Stimulated activated CD8-positive, alpha-beta memory T cell treated with anti-CD3 and anti-CD28 coated beads, Interleukin-2, amount 100 ng/mL, for 1 hour (primary cell): ENCODE results near the gene RNF115.
A peak's percentile ranks its signal among the peaks of the same experiment; 100 is the strongest.
"Not testable (repeated sequence)": the region's sequence is repeated elsewhere in the genome, so short reads cannot be mapped to it uniquely, and the experiment has no call there.

Source experiments
- DNase-seq, 2 donors: peaks; one replicate each; pipeline ENCODE4 v3.0.0-alpha.2; 2020; ENCODE audit warnings: low read depth in 2 of 2

Gene RNF115

DNA sequence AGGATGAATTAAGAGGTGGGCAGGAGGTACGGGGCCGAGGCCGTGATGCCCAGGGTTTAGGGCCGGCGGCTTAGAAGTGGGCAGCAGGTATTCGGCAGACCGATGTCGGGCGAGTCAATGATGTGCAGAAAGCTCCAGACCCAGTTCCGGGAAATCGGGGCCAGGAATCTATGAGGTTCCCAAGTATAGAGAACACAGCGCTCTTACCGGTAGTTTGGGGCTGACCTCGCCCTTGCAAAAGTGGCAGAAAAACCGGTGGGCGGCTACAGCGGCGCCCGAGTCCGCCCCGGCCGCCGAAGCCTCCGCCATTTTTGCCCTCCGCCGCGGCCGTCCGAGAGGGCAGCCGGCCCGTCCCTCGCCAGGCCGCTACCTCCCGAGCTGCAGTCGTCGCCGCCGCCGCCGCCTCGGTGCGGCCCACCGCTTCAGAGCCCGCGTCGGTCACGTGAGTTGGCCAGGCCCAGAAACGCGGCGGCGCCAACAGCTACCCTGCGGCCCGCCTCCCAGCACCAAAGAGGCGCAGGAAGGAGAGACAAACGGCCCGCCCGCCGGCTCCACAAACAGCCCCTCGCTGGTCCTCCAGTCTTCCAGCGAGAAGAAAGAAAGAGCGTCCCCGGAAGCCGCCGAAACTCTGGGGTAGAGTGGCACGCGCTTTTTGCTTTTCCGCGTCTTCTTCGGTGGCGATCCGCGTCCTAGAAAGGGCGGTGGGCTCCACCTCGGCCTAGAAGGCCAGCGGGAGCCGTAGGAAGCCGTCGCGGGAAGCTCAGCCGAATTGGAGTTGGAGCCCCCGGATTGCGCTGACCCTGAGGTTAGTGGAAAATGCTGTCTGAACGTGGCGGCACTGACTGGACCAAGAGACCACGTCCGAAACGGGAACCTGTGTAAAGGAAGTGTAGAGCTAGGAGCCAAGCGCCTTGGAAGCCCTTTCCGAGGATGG is at the start of gene RNF115, which contains the start of gene POLR3C:
Gene RNF115, minus strand, starts transcription at position 531 of the 934 bp plus-strand sequence. Its CDS starts 222 bp downstream, at position 309.
Gene POLR3C, plus strand, starts transcription at position 636 of the 934 bp plus-strand sequence. CDS start 1,577 bp downstream, outside the sequence.
- peak; percentile 75 to 80 for DNase-seq

DNA sequence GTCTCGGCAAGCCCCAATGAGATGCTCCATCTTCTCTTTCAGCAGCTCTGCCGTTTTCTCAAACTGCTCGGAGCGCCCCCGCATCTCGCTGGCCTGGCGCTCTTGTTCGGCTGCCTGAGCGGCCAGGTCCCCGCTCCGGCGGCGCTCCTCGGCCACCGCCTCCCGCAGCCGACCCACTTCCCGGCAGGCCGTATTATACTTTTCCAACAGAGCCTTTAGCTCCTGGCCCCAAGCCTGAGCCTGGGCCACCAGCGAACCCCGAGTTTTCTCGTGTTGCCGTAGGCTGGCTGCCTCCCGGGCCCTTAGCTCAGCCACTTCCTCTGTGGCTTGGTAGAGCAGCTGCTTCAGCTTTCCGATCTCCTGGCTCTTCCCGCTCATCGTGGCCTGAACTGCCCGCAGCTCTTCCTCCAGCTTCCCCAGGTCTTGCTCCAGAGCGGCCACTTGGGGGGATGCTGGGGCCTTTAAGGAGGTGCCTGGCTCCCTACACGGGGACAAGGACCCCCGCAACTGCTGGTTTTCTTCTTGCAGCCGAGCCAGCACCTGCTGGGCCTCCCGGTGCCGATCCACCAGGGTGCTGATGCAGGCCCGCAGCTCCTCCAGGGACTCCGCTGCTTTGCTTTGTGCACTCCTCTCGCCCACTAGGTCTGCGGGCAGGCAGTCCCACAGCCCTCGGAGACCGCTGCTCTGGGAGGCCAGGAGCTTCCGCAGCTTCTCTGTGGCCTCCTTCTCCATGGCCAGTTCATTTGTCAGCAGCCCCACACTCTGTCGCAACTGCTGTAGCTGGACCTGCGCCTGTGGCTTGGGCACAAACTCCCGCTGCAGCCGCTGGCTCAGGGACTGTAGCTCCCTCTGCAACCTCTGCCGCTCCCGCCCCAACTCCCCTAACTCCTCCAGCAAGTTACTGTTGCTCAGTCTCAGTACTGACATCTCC is 48.4 kb upstream of the RNF115 start:
- peak in 1 of 2 donors; percentile 4 for DNase-seq

DNA sequence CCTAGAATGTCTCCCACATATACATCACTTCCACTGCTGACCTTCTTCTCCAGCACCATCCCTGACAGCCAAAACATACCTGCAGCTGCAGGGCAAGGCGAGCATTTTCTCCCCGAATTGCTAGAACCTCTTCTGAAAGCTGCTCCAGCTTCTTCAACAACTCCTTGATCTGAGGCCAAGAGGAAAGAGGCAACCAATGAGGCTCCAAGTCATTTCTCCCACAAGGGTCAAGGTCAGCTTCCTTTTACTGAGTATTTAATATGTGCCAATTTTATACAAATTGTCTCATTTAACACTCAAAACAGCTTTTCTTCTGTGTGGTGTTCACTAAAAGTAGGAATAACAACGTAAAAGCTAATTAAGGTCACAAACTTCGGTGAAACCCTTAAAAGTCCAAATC is 44.3 kb upstream of the RNF115 start:
- DNase-seq: no peak

DNA sequence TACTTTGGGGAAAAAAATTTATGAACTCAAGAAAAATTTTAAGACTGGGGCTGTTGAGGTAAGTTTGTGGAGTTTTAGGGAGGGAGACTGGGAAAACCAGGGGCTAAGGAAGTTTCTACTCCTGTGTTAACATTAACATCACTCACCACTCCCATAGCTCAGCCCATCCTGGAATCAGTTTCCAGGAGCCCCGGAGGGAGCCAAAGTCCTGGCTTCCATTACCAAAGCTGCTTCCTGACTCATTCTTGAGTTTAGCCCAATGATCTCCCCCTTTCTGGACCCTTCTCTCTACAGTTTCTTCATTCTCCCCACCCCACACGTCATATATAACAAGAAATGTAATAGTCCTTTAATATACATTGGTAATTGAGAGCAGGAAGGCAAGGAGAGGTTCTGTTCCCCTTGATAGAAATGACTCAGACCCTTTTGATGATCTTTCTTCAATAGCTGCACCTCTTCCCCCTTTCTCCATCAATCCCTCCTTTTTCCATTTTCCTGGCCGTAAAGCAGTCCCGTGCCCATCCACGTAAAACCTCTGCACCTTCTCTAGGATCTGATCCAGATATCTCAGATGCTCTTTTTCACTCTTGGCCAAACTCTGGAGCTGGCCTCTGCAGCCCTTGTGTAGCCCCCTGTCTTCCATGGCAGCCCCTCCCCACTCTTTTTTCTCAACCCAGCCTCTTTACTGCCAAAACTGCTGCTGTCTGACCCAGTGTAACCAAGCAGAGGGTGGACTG is 39.6 kb upstream of the RNF115 start:
- no peak for DNase-seq

DNA sequence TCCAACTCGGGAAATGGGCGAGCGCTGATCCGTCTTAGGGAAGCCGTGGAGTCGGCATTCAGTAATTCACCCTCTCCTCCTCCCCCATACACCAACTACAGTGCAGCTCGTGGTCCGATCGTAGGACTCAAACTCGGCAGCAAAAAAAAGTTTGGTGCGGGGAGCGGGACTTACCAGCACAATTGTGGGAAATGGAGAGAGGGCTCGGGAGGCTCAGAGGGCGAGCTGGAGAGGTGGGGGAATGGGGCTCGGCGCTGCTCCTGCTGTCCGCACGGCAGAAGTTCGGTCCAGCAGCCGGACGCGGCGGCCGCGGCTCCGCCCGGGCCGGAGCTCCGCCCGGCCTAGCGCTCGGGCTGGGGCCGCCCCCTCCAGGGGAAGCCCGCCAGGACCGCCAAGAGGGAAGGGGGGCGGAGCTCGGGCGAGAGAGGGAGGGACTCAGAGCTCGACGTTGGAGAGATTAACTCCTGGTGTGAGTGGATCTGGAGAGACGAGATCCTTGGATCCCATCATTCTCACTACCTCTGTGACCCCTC is 35.7 kb upstream of the RNF115 start:
- peak; percentile 44 to 65 for DNase-seq

DNA sequence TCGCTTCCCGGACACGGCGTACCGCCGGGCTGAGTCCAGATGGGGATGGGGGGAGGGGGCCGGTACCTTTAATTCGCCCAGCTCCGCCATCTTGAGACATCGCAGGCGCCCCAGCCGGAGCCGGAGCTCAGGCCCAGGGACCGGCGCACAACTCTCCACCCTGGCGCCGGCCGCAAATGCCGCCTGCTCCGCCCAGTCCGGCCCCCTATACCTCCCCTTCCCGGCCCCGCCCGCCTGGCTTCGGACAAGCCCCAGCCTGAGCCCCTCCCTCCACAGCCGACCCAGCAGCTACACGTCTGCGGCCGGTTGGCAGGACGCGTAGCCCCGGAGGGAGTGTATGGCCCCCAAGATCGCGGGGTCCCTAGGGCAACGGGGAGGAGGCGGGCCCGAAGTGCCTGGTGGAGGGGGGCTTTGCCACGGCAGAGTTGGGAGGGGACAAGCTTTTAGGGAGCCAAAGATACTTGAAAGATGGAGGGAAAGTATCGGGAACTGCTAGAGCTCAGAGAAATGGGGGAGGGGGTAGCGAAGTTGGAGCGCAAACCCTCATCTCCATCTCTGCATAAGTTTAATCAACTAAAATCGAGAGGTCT is 35.1 kb upstream of the RNF115 start, which contains the start of gene PIAS3:
Gene PIAS3, minus strand, starts transcription at position 181 of the 590 bp plus-strand sequence. Its CDS starts 91 bp downstream, at position 90.
- peak; percentile 68 to 73 for DNase-seq

DNA sequence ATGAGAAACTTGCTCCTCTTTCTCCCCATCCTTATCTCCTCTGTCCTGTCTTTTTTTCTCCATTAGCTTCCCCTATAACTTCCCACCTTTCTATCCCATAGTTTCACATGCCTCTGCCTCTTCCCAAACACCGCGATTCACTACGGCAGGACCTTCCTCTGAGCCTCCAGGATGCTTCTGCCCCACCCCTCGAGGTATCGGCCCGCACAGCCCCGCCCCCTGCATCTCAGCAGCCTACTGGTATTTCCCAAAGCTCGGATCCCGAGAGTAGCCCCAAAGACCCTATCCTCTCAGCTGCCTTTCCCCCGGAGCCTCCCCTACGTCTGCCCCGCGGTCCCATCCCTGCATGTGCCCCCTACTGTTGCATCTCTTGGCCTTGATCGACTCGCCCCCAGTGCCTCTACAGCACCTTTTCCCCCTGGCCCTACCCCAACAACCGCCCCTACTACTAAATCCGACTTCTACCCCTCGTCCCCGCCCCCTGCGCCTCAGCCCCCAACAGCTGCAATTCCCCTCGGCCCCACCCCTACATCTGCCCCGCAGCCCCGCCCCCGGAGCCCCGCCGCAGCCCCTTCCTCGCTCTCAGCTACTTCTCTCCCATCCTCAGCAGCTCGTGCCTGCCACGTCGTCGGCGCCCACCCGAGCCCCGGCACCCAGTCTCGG is 34.5 kb upstream of the RNF115 start:
- DNase-seq: peak; percentile 10 to 48

DNA sequence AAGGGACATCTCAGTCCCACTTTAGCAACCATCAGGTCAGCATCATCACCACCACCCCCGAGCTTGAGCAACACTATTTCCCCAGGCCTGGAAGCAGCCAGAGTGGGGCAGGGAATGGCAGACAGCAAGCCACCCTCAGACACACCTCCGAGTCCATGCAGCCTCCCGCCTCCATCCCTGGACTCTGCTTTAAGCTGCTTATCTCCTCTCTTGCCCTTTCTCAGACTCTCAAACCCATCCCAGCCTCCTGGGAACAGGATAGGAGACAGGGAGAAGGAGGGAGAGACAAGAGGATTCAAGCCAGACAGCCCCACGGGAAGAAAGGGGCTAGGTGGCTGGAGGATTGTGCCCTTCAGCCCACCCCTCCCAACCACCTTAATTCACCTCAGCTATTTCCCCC is 33.3 kb upstream of the RNF115 start:
- no peak for DNase-seq

DNA sequence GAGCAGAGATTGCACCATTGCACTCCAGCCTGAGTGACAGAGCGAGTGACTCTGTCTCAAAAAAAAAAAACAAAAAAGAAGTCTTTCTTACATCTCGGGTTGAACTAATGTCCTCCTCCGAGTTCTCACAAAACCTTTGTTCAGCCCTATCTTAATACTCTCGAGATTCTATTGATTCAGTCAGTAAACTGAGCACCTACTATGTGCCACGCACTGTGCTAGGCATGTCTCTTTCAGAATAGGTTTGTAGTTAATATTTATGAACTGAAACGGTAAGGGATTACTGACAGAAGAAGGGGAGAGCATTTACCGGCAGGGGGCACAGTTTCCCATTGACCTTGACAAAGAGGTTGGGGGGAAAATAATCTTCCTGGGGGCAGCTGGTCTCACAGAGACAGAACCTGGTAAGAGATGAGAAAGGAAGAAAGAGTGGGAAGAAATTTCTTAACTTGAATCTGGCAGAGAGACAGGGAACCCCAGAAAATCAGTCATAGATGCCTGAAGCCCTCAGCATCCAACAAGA is 31.6 kb upstream of the RNF115 start:
- no peak for DNase-seq

DNA sequence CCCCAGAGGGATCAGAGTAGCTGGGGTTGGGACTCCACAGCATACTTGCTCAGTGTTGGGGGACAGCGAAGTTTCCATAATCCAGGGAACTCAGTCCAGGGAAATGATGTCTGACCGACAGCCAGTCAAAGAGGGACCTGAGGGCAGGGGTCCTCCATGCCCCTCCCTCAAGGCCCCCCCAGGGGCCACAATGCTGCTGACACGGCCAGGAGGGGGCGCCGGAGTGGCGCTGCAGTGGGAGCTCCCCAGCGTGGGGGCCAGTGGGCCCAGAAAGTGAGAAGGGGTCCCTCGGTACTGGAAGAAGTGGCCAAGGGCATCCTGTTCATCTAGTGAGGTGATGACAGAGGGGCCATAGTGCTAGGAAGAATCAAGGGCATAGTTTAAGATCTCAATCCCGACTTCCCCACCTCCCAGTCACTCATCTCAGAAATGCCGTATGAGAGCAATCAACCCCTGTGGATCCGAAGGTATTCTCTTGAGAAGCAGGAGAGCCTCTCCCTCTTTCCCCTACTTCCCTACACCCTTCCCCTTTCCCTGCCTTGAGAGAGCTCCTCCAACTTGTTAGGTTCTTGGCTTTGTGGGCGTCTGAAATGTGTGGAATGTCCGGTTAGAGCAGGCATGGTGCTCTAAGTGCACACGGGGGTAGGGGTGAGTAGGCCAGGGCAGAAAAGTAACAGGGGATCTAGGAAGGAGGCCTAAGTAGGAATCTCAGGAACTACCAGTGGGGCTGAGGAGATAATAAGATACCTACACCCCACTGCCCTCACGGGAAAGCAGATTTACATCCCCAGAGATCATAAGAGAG is 25.7 kb upstream of the RNF115 start:
- DNase-seq: no peak

DNA sequence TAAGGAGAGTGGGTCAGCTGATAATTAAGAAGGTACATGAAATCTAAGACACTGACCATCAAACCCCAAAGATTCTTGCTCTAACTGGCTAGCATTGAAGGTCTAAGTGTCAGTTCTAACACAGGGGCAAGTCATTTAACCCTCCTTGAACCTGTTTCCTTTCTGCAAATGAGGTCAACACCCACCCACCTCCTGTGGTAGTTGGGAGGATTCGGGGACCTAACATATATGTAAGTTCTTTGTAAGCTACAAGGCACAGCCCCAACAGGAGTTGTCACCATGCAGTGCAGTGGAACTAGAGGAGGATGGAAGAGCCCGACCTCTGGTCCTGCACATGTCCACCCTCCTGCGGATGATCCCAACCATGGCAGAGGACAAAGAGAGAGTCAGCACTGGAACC is 23.9 kb upstream of the RNF115 start:
- no peak for DNase-seq

DNA sequence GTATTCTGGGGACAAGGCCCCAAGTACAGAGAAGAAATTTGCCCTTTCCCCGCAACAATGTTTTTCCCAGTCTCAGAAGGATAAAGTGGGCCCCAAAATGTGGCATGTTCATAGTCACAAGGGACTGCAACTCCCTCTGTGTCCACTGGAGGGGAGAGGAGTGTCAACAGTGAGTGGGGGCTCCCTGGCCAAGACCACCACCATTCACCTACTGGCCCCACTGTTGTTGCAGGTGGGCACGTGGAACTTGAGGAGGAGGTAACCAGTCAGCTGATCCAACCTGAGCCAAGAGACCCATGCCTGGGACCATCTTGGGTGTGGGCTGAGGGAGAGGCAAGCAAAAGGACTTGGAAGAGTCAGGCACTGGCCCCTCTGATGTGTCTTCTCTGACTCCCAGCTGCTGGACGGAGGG is 22.3 kb upstream of the RNF115 start:
- no peak for DNase-seq

DNA sequence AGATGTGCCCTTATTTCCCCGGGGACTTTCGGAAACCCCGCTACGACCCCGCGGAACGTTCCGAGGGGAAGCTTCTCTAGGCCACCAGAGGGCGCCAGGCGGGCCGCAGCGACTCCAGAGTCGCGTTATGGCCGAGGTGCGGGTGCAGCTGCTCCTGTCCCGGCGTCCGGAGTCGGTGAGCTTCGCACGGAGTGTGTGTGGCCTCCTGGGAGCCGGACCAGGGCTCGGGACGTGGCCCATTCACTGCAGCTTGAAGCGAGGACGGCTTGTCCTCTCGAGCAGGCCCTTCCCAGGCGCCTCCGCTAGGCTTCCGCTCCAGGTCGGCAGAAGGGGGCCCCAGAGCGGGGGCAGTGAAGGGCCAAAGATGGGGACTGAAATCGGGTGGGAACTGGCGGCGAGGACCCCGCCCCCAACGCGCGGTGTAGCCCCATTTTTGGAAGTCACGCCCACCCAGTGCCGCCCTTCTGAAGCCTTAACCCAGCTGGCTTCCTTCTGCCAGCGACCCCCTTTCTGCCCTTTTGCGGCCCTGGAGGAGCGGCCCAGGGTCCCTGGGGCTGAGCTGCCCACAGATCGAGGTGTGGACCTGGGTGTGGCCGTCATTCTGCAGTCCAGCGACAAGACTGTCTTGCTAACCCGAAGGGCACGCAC is 21.7 kb upstream of the RNF115 start, which contains the start of gene NUDT17:
Gene NUDT17, plus strand, starts transcription at position 117 of the 648 bp plus-strand sequence. Its CDS starts 11 bp downstream, at position 128.
- peak; percentile 55 to 70 for DNase-seq

DNA sequence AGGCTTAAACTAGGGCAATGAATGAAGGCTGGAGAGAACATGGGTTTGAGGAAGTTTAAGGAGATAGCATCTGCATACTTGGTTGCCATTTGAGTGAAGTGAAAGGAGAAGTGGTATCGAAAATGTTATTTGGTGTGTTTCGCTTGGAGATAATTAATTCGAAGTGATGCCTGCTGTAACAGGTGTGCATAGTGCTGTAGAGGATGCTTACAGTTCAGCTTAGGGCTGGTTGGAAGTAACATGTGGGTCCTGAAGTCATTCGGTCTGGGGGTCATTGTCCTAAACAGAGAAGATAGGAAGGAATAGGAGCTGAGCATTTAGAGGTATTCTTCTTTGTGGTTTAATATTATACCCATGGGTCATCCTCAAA is 21.2 kb upstream of the RNF115 start:
- DNase-seq: no peak

DNA sequence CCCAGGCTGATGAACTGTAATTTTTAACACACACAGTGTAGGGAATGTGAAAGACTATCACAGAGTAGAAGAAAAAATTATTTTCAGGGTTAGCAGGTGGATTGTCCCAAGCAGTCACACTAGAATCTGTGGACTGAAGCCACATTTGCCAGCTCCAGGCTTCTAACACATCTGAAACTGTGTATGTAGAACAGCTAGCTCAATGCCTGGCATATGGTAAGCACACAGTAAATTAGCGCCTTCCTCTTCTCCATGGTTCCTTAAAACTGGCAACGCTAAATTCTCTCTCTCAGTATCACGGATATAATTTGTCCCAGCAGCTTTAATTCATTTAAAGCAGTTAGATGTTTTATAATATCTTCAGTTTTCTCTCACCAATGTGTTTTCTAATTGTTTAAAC is 19.1 kb upstream of the RNF115 start:
- no peak for DNase-seq

DNA sequence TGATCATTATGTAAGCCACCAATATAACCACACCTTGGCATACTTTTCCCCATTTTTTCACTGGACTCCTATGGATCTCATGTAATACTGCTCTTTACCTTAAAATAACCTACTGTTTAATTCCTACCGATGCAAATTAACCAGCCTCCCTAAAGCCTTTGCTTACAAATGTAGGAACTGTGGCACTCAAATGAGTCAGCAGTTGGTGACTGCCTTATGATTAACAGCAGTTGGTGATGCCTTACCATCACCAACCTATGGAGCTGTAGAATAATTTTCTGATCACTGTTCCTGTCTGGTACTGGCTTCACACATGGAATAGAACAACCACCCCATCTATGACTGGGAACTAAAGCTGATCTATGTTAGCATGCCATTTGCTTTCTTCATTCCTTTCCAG is 13.8 kb upstream of the RNF115 start:
- no peak for DNase-seq

DNA sequence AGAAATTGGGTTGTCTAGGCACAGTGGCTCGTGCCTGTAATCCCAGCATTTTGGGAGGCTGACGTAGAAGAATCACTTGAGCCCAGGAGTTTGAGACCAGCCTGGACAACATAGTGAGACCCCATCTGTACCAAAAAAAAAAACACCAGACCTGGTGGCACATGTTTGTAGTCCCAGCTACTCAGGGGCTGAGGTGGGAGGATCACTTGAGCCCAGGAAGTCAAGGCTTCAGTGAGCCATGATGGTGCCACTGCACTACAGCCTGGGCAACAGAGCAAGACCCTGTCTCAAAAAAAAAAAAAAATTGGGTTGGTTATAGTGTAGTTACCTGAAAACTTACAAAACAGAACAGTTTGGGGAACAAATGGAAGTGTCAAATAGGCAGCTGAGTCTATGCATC is 6.9 kb upstream of the RNF115 start:
- not testable (repeated sequence) for DNase-seq

DNA sequence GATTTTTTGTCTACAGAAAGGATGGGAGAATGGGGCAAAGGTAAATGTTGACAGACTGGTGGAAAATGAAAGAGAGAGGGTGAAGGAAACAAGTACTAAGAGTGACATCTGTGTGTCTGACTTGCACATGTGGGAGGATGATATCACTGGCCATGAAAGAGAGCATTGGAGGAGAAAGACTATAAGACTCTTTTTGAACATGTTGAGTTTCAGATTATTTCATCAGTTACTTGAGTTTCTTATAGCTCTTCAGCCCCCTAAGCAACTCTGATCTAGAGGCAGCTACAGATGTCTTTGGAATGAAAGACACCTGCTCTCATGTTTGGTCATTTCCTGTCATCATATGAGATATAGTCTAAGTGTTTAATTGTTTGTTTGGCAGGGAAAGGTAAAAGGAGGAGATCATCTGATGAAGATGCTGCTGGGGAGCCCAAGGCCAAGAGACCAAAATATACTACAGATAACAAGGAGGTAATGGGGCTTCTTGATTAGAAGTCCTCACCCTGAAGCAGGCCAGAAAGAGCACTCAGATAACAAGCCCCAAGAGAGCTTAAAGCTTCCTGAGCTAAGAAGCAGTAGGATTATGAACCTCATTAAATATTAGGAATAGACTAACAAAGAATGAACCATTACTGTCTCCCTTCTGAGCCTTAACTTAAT is 4.6 kb upstream of the RNF115 start:
- no peak for DNase-seq
